ENCODE measurements around the gene B3GALT6. TPM values are rescaled to one million over a fixed set of nuclear protein-coding genes. Genes with fewer than 3 reads are reported as not detected.
A peak's percentile ranks its signal among the peaks of the same experiment; 100 is the strongest.
"Not testable (repeated sequence)": the region's sequence is repeated elsewhere in the genome, so short reads cannot be mapped to it uniquely, and the experiment has no call there.

B3GALT6 gene
- 23.6 TPM for polyA plus RNA-seq (2012; ENCODE audit: insufficient read depth, insufficient read length)

DNA sequence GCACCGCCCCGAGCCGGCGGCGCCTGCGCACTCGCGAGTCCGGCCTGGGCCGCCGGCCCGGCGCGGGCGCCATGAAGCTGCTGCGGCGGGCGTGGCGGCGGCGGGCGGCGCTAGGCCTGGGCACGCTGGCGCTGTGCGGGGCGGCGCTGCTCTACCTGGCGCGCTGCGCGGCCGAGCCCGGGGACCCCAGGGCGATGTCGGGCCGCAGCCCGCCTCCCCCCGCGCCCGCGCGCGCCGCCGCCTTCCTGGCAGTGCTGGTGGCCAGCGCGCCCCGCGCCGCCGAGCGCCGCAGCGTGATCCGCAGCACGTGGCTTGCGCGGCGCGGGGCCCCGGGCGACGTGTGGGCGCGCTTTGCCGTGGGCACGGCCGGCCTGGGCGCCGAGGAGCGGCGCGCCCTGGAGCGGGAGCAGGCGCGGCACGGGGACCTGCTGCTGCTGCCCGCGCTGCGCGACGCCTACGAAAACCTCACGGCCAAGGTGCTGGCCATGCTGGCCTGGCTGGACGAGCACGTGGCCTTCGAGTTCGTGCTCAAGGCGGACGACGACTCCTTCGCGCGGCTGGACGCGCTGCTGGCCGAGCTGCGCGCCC is at the start of gene B3GALT6:
Gene B3GALT6 (plus strand): TSS at position 30 of the 588 bp plus-strand sequence. CDS start 42 bp downstream, at position 72.
- no peak for DNase-seq (ENCODE audit: low read depth, low spot score)

DNA sequence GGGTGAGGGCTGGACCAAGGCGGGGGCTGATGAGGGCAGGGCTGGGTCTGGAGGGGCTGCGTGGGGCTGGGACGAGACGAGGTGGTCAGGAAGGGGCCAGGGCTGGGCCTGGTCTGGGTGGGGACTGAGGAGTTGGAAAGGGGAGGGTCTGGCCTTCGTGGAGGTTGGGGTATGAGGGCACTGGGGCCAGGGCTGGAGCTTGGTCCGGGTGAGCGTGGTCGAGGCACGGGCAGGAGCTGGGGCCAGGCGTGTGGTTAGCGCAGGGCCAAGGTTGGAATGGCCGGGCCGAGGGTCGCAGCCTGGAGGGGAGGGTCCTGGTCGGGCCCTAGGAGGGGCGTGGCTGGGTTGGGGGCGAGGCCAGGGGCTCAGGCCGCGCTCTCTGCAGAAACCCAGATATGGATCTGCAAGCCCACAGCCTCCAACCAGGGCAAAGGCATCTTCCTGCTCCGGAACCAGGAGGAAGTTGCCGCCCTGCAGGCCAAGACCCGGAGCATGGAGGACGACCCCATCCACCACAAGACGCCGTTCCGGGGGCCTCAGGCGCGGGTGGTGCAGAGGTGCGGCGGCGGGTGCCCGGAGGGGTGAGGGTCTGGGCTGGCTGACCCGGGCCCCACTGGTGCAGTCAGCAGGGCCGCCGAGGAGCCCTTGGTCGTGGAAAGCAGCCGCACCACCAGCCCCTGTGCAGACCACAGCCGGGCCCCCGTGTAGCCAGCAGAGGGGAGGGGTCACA is 49.4 kb upstream of the B3GALT6 start:
- no peak for DNase-seq (ENCODE audit: low read depth, low spot score)
- H3K4me3 ChIP-seq (ENCODE audit: low read length): no peak overlapping the region

More for the DNA sequence above, at the start of gene B3GALT6:
- peak within 1 kb of the TSS; percentile 96 for H3K4me3 ChIP-seq (ENCODE audit: low read length)

DNA sequence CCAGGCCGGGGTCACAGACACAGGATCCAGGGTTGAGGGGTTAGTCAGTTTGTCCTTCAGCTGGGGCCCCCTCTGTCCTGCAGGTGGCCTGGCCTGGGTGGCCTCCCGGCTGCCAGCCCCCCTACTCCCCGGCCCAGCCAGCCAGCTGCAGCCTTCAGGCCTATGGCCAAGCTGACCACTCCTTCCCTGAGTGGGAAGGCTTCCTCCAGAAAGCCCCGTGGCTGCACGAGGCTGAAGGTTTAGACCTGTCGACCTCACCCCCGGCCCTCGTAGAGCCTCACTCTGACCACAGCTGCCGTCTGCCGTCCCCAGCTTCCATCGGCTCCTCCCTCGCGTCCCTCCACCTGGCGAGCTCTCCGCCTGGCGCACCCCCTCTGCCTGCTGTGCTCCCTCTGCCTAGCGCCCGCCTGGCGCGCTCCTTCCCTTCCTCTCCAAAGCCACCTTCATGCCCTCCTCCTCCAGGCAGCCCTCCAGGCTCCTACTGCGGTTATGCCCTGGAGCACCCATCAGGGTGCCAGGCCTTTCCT is 48.8 kb upstream of the B3GALT6 start:
- no peak for DNase-seq (ENCODE audit: low read depth, low spot score)
- H3K4me3 ChIP-seq (ENCODE audit: low read length): no peak overlapping the region

DNA sequence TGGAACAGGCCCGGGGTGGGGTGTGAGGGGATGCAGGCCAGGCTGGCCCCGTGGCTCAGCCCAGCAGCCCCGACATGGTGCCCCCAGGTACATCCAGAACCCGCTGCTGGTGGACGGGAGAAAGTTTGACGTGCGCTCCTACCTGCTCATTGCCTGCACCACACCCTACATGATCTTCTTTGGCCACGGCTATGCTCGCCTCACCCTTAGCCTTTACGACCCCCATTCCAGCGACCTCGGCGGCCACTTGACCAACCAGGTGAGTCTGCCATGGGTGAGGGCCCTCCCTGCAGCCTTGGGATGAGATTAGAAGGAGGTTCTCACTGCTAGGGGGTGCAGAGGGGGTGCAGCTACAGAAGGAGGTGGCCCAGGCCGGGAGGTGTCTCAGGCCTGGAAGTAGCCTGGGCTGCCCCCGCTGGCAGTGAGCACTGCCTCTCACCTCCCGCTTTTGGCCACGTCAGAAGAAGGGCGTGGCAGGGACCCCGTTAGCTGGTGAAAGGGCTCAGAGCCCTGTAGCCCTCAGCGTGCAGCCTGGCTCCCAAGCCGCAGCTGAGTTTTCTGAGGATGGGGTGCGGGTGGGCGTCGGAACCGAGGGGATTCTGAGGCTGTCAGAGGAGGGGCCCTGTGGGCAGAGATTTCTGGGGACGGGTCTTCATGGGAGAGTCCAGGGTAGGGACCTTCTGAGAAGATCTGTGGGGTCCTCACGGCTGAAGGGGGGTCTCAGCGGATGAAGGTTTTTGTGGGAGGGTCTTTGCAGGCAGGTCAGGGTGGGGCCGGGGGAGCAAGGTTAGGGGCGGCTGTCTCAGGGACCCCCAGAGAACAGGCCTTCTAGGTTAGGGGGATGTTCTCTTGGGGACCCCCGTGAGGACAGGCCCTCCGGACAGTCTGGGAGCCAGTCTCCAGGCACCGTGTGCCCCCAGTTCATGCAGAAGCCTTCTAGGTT is 47.9 kb upstream of the B3GALT6 start:
- no peak overlapping the region for H3K4me3 ChIP-seq (ENCODE audit: low read length)
- no peak for DNase-seq (ENCODE audit: low read depth, low spot score)

DNA sequence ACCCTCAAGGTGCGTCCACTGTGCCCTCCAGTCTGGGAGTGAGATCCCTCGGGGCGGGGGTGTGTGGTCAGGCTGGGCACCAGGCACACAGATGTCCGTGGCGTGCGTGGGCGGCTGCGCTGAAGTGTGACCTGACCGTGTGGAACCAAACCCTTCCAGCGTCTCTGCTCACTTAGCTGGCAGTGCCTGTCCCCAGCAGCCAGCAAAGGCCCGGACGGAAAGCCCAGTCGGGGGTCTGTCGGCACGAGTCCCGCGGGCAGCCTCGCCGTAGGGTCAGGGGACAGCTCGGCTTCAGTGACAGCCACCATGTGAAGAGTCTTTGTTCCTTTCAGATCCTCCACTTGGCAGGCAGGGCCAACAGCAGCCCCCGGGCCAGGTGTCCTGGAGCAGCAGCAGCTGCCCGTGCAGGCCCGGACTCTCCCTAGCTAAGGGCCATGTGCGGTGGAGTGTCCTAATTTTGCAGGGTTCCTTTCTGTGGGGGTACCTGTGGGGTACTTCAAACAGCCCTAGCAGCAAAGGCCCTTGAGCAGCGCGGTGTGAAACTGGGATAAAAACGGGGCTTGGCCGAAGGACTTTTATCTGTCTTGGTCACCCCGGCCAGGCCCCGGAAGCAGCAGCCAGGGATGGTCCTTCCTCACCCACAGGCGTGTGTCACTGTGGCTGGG is 46.8 kb upstream of the B3GALT6 start:
- no peak for DNase-seq (ENCODE audit: low read depth, low spot score)
- H3K4me3 ChIP-seq (ENCODE audit: low read length): no peak overlapping the region

DNA sequence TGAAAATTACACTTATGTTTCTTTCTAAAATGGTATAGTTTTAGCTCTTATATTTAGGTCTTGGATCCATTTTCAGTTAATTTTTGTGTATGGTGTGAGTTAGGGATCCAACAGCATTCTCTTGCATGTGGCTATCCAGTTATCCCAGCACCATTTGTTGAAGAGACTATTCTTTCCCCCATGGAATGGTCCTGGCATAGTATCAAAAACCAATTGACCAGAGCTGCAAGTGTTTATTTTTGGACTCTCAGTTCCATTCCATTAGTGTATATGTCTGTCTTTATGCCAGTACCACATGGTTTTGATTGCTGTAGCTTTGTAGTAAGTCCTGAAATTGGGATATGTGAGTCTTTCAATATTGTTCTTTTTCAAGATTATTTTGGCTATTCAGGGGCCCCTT is 44.1 kb upstream of the B3GALT6 start:
- DNase-seq (ENCODE audit: low read depth, low spot score): no peak
- H3K4me3 ChIP-seq (ENCODE audit: low read length): no peak overlapping the region

DNA sequence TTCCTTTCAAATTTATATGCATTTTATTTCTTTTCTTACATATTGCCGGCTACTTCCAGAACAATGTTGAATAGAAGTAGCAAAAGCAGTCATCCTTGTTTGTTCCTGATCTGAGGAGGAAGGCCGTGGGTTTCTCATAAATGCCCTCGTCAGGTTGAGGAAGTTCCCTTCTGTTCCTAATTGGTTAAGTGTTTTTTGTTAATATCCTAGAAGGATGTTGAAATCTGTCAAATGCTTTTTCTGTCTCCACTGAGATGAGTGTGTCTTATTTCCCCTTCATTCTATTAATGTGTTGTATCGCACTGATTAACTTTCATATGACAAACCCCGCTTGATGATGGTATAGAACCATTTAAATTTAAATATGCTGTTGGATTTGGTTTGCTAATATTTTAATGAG is 42.9 kb upstream of the B3GALT6 start:
- no peak for DNase-seq (ENCODE audit: low read depth, low spot score)
- H3K4me3 ChIP-seq (ENCODE audit: low read length): no peak overlapping the region

DNA sequence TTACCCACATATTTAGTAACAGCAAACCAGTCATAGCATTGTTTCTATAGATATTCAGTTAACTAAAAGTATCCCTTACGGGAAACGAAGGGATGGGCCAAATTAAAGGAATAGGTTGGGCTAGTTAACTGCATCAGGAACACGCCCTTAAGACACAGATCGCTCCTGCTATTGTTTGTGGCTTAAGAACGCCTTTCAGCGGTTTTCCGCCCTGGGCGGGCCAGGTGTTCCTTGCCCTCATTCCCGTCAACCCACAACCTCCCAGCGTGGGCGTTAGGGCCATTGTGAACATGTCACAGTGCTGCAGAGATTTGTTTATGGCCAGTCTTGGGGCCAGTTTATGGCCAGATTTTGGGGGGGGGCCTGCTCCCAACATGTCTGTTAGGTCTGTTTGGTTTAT is 40.3 kb upstream of the B3GALT6 start:
- no peak for DNase-seq (ENCODE audit: low read depth, low spot score)
- H3K4me3 ChIP-seq (ENCODE audit: low read length): no peak overlapping the region

DNA sequence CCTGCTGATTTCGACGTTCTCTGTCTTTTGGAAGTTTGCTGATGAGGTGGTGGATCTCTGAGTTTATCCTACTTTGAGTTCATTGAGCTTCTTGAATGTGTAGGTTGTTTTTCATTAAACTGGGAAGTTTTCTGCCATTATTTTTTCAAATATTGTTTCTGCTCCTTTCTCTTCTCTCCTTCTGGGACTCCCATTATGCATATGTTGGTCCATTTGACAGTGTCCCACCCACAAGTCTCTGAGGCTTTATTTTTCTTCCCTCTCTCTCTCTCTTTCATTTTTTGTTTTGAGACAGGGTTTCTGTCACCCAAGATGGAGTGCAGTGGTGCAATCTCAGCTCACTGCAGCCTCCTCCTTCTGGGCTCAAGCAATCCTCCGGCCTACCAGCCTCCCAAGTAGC is 37.3 kb upstream of the B3GALT6 start:
- no peak overlapping the region for H3K4me3 ChIP-seq (ENCODE audit: low read length)
- no peak for DNase-seq (ENCODE audit: low read depth, low spot score)

DNA sequence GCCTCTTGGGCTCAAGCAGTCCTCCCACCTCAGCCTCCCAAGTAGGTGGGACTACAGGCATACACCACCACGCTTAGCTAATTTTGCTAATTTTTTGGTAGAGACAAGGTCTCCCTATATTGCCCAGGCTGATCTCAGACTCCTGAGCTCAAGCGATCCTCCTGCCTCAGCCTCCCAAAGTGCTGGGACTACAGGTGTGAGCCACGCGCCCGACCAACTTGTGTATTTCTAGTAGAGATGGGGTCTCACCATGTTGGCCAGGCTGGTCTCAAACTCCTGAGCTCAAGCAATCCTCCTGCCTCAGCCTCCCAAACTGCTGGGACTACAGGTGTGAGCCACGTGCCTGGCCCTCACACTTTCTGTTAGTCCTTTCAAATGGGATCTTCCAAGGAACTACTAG is 36.3 kb upstream of the B3GALT6 start:
- DNase-seq (ENCODE audit: low read depth, low spot score); H3K4me3 ChIP-seq (ENCODE audit: low read length): not testable (repeated sequence)

DNA sequence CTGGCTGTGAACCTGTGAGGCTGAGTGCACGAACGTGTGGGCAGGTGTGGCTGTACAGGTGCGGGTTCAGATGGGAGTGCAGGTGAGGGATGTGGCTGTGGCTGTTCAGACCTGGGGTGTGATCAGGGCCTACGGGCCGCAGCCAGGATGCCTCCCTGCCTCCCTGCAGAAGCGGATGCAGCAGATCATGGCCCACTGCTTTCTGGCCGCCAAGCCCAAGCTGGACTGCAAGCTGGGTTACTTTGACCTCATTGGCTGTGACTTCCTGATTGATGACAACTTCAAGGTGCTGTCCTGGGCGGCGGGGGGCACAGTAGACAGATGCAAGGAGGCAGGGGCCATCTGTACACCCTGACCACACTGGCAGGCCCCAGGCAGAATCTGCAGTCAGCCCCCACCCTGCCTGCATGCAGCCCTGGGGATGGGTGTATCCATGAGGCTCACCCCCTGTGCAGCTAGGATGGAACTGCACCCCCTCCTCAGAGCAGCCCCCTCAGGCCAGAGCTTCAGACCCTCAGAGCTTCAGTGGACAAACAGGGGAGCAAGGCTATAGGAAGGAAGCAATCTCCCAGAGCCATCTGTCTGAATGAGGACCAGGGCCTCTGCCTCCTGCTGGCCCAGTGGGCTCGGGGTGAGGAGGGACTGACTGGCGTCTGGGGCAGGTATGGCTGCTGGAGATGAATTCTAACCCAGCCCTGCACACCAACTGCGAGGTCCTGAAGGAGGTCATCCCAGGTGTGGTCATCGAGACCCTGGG is 35.4 kb upstream of the B3GALT6 start:
- DNase-seq (ENCODE audit: low read depth, low spot score): no peak
- no peak overlapping the region for H3K4me3 ChIP-seq (ENCODE audit: low read length)

DNA sequence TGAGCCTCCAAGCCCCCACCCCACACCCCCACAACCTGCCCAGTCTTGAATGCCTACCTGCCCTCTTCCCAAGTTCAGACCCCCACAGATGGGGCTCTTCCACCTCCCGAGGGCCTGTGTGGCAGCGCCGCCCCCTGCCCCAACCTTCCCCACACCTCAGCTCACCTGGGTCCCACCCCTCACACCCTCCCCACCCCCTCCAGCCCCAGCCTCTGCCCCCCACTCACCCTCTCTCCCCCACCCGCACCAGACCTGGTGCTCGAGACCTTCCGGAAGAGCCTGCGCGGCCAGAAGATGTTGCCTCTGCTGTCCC is 34.9 kb upstream of the B3GALT6 start:
- no peak overlapping the region for H3K4me3 ChIP-seq (ENCODE audit: low read length)
- DNase-seq (ENCODE audit: low read depth, low spot score): no peak

DNA sequence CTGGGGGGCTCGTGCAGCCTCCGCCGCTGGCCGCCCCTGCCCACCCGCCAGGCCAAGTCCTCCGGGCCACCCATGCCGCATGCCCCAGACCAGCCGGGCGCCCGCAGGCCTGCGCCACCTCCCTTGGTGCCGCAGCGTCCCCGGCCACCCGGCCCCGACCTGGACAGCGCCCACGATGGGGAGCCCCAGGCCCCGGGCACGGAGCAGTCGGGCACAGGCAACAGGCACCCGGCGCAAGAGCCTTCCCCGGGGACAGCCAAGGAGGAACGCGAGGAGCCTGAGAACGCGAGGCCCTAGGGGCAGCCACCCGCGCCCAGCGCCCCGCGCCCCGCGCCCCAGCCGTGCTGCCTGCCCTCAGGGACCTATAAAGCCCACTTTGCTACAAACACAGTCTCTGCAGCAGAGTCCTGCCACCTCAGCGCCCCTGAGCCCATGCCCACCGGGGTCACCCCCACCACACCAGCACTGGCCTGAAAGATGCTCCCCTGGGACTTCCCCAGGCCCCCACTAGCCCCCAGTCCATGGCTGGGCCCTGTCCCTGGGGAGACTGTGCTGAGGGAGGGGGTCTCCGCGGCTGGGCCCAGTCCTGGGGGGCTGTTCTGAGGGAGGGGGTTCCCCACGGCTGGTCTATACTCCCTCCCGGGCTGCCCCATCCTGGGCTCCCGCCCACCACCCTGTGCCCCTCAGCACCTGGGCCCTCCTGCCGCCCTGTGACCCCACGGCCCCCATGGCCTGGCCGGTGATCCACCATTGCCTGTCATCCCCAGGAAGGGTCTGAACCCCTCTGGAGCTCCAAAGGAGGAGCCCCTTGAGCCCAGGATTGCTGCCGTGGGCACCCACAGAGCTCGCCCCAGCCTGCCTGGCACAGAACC is 34.2 kb upstream of the B3GALT6 start:
- no peak for DNase-seq (ENCODE audit: low read depth, low spot score)
- H3K4me3 ChIP-seq (ENCODE audit: low read length): no peak overlapping the region

DNA sequence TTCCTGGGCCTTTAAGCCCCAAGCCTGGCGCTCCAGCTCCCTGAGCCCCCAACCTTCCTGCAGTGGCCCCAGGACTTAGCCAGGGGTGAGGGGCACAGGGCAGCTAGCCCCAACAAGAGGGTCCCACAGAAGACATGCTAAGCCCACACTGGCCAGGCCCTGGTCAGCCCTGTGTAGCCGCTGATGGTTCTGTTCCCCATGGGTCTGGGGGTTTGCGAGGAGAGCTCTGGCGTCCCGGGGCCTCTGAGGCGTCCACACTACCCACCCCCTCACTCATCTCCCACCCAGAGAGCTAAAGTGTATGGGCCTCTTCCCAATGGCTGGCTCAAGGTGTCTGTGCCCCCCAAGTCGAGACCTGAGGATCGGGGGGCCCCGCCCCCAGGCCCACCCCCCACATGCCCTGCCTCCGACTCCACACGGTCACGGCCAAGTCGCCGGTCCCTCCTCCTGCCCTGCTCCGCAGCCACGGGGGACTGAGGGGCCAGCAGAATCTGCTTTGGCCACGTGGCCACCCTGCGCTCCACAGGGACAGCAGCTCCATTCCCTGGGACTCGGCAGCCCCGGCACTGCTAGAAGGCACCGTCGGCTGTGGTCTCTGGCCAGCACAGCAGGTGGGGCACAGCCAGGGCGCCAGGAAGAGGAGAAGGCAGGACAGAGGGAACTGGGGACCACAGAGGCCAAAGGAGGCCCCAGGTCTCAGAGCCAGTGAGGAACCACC is 33.5 kb upstream of the B3GALT6 start:
- no peak for DNase-seq (ENCODE audit: low read depth, low spot score)
- H3K4me3 ChIP-seq (ENCODE audit: low read length): no peak overlapping the region

DNA sequence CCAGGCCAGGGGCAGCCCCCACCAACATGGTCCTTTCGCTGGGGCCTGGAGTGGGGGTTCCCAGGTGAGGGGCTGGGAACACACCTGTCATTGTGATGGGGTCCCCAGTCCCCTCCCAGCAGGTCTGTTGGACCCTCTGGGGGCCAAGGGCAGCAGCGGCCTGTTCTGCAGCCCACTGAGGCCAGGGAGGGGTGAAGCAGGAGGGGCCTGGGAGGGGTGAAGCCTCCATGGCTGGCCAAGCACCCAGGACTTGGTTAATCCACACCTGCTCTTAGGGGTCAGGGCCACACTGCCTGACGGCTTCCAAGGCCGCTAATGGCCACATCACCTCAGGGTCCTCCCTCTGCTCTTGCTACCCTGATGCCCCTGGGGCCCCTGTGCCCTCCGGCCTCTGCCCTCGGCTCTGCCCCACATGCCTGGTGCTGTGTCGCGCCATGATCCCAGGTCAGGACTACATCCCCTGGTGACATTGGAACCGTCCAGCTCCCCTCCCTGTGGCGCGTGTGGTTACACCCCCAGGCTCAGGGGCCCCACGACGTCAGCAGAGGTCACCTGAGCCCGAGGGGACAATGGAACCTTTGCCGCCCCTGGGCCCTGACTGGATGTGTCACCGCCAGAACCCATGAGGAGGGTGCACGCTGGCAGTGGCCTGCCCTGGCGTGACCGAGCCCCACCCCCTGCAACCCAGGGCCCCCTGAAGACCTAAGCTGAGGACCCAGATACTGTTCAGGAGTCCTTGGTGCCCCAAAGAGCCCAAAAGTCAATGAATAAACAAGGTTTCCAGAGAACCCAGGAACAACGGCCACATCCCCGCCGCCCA is 32.7 kb upstream of the B3GALT6 start:
- DNase-seq (ENCODE audit: low read depth, low spot score): no peak
- H3K4me3 ChIP-seq (ENCODE audit: low read length): no peak overlapping the region

All from Jurkat, Clone E6-1 (cell line).